Measurements from ENCODE around the gene SLC24A5. TPM values are rescaled to one million over a fixed set of nuclear protein-coding genes. Genes with fewer than 3 reads are reported as not detected.

SLC24A5 gene
- total RNA-seq, 1 experiment from 2014 or later, result not detected

- ATAC-seq (no peak), DNase-seq (ENCODE audit: low read depth, low spot score) (no peak)
- TF ChIP-seq POLR2AphosphoS5 (IDR thresholded peaks at IDR 0.05; ENCODE audit: low read depth, low read length), result no peak
- no peak for TF ChIP-seq SIN3A (IDR thresholded peaks at IDR 0.05; ENCODE audit: borderline replicate concordance, insufficient read depth, low read depth, low read length)
- no peak for TF ChIP-seq REST (IDR thresholded peaks at IDR 0.05; ENCODE audit: insufficient read depth in 1 of 2, low read depth in 2 of 2, low read length in 1 of 2)
- no peak for TF ChIP-seq TCF7L2 (IDR thresholded peaks at IDR 0.05; ENCODE audit: low read depth, low read length)
- TF ChIP-seq CTCF (IDR thresholded peaks at IDR 0.05), result no peak
- intact Hi-C loops (cut with micrococcal nuclease; ENCODE audit: unreplicated experiment) (no loop called here), in situ Hi-C loops (cut with HindIII; ENCODE audit: low pct_unique_long_range_greater_than_20kb, low sequenced_read_pairs) (no loop called here)
- Histone ChIP-seq H3K27me3 (ENCODE audit: control insufficient read depth, insufficient read depth, low read length) (no peaks in the 10 kb centered on the region), H3K4me1 (ENCODE audit: control insufficient read depth, insufficient read depth, low read length) (peaks cover 14% of the 10 kb centered on the region; the same call in 1 of the 2 replicates), H3K9me3 (ENCODE audit: control insufficient read depth, insufficient read depth, low read depth, low read length) (no peaks in the 10 kb centered on the region), H3K27ac (ENCODE audit: low read length) (peak overlapping the region; percentile 88), H3K4me3 (ENCODE audit: low read depth in 2 of 2, low read length in 2 of 2) (peak overlapping the region; percentile 72 to 73), H3K36me3 (ENCODE audit: control insufficient read depth, insufficient read depth, low read length) (no peaks in the 10 kb centered on the region)
- no TSS peak for BruUV-seq (replicated peaks)
- ChIA-PET CTCF (no interaction called here), POLR2A (interaction anchor here (1.0 kb wide), 1 partner anchor 29 kb away, joined by 8 read pairs; no protein-coding TSS in a partner anchor)
Measured at GRCh38 chr15:48178648-48178931, 57.8 kb downstream of the SLC24A5 start.

GRCh38 chr15:48182749-48183148 is 62.0 kb downstream of the SLC24A5 start:
- in situ Hi-C loops (cut with HindIII; ENCODE audit: low pct_unique_long_range_greater_than_20kb, low sequenced_read_pairs), result no loop called here

More at GRCh38 chr15:48182749-48183148, 62.0 kb downstream of the SLC24A5 start:
- Histone ChIP-seq H3K27ac (ENCODE audit: low read length) (no peak overlapping the region), H3K27me3 (ENCODE audit: control insufficient read depth, insufficient read depth, low read length) (peaks cover 3% of the 10 kb centered on the region; the same call in 1 of the 2 replicates), H3K4me1 (ENCODE audit: control insufficient read depth, insufficient read depth, low read length) (0 out of 2 replicates have a peak, but pooled peaks cover 3% of the 10 kb centered on the region), H3K9me3 (ENCODE audit: control insufficient read depth, insufficient read depth, low read depth, low read length) (no peaks in the 10 kb centered on the region), H3K4me3 (ENCODE audit: low read depth in 2 of 2, low read length in 2 of 2) (no peak overlapping the region), H3K36me3 (ENCODE audit: control insufficient read depth, insufficient read depth, low read length) (no peaks in the 10 kb centered on the region)
- intact Hi-C loops (cut with micrococcal nuclease; ENCODE audit: unreplicated experiment), result no loop called here
- DNase-seq (ENCODE audit: low read depth, low spot score) (no peak), ATAC-seq (no peak)
- no TSS peak for BruUV-seq (replicated peaks)
- no peak for TF ChIP-seq REST (IDR thresholded peaks at IDR 0.05; ENCODE audit: insufficient read depth in 1 of 2, low read depth in 2 of 2, low read length in 1 of 2)
- no peak for TF ChIP-seq TCF7L2 (IDR thresholded peaks at IDR 0.05; ENCODE audit: low read depth, low read length)
- TF ChIP-seq SIN3A (IDR thresholded peaks at IDR 0.05; ENCODE audit: borderline replicate concordance, insufficient read depth, low read depth, low read length), result no peak
- TF ChIP-seq CTCF (IDR thresholded peaks at IDR 0.05), result no peak
- no peak for TF ChIP-seq POLR2AphosphoS5 (IDR thresholded peaks at IDR 0.05; ENCODE audit: low read depth, low read length)
- ChIA-PET CTCF (no interaction called here), POLR2A (no interaction called here)

All from Panc1 (cell line).